A673 (cell line): ENCODE results near the gene DIP2A. TPM values are rescaled to one million over a fixed set of nuclear protein-coding genes. Genes with fewer than 3 reads are reported as not detected.

Source experiments
- BruUV-seq: library from RNA; stranded (reverse); fragments of 400-500 nt; replicated peaks from 2 replicates; lab custom pipeline; 2021; lab: Mats Ljungman, UMichigan
- CTCF ChIA-PET: fragments of 300-600 bp; sonication (Branson Sonifier 250); formaldehyde crosslinking; loops from one replicate; lab custom pipeline; 2022; ENCODE audit warnings: antibody characterized with exemption; lab: Charles Lee
- POLR2A ChIA-PET: fragments of 300-600 bp; sonication (Branson Sonifier 250); formaldehyde crosslinking; loops from one replicate; lab custom pipeline; 2022; ENCODE audit warnings: antibody characterized with exemption; ENCODE audit not compliant: low non-redundant PET; lab: Charles Lee
- DNase-seq: peaks from one replicate; pipeline ENCODE4 v3.0.0-alpha.2; 2015; ENCODE audit warnings: low spot score
- H3K27ac ChIP-seq: fragments of 200-600 bp; sonication (generic); 2 replicates; pipeline ENCODE4 v1.5.1; 2016; ENCODE audit warnings: mixed run types, low read depth, mild to moderate bottlenecking, mixed read lengths, antibody characterized with exemption, low read length; ENCODE audit not compliant: poor library complexity, severe bottlenecking
- H3K27me3 ChIP-seq: fragments of 200-600 bp; sonication (generic); replicated peaks from 2 replicates; pipeline ENCODE4 v1.6.1; 2017; ENCODE audit warnings: mixed run types, low read depth, mild to moderate bottlenecking, mixed read lengths, antibody characterized with exemption, low read length; ENCODE audit not compliant: insufficient read depth, poor library complexity
- H3K36me3 ChIP-seq: fragments of 200-600 bp; sonication (generic); 2 replicates; pipeline ENCODE4 v1.6.1; 2016; ENCODE audit warnings: mixed run types, mild to moderate bottlenecking, mixed read lengths, antibody characterized with exemption, low read length; ENCODE audit not compliant: insufficient read depth, poor library complexity, severe bottlenecking
- H3K4me1 ChIP-seq: fragments of 200-600 bp; sonication (generic); 2 replicates; pipeline ENCODE4 v1.6.1; 2017; ENCODE audit warnings: mixed run types, mild to moderate bottlenecking, mixed read lengths, antibody characterized with exemption, low read length; ENCODE audit not compliant: insufficient read depth, poor library complexity, severe bottlenecking
- H3K4me3 ChIP-seq: fragments of 200-600 bp; sonication (generic); 2 replicates; pipeline ENCODE4 v1.5.1; 2016; ENCODE audit warnings: low read depth, mixed run types, mild to moderate bottlenecking, mixed read lengths, low read length; ENCODE audit not compliant: poor library complexity, severe bottlenecking
- H3K9me3 ChIP-seq: fragments of 200-600 bp; sonication (generic); 2 replicates; pipeline ENCODE4 v1.6.1; 2016; ENCODE audit warnings: mixed run types, low read depth, mild to moderate bottlenecking, mixed read lengths, antibody characterized with exemption, low read length; ENCODE audit not compliant: poor library complexity, severe bottlenecking
- CTCF ChIP-seq: fragments of 300-800, 200-600 bp; sonication (generic); conservative IDR thresholded peaks from 2 replicates; pipeline ENCODE4 v1.5.1; 2017; ENCODE audit warnings: low read depth, mild to moderate bottlenecking, antibody characterized with exemption, low read length, moderate library complexity, mixed read lengths
- EZH2 ChIP-seq: fragments of 200-600 bp; sonication (generic); IDR thresholded peaks from 2 replicates; pipeline ENCODE4 v1.6.1; 2017; ENCODE audit warnings: borderline replicate concordance, low read depth, mild to moderate bottlenecking, mixed read lengths, antibody characterized with exemption, low read length; ENCODE audit not compliant: poor library complexity, severe bottlenecking
- intact Hi-C: fragments of 100-400 bp; cut with micrococcal nuclease; formaldehyde crosslinking; loops from one replicate; pipeline ENCODE4 v1.10.0; 2022; ENCODE audit not compliant: unreplicated experiment
- total RNA-seq: library from RNA; stranded (reverse); gene quantifications from 2 replicates; pipeline ENCODE4 v1.2.3, GENCODE V29; 2021

Gene DIP2A
- total RNA-seq, 1 experiment from 2014 or later = 37.3 TPM

GRCh38 chr21:46465651-46466050 lies 7.0 kb downstream of the DIP2A start:
- DNase-seq = no peak
- Histone ChIP-seq H3K36me3 (peaks cover 7% of the 10 kb centered on the region), H3K9me3 (no peaks in the 10 kb centered on the region), H3K4me3 (no peak overlapping the region), H3K27ac (no peak overlapping the region), H3K4me1 (no peaks in the 10 kb centered on the region), H3K27me3 (no peaks in the 10 kb centered on the region)
- intact Hi-C loops = no loop called here
- no TSS peak for BruUV-seq
- ChIA-PET POLR2A (no interaction called here), CTCF (interaction anchor here (0.6 kb wide), 1 partner anchor 814 kb away, joined by 4 read pairs; no protein-coding TSS in a partner anchor)
- TF ChIP-seq EZH2 = no peak
- no peak for TF ChIP-seq CTCF

GRCh38 chr21:46468108-46468774 lies 9.6 kb downstream of the DIP2A start:
- Histone ChIP-seq H3K4me3 (no peak overlapping the region), H3K27me3 (no peaks in the 10 kb centered on the region), H3K27ac (no peak overlapping the region), H3K36me3 (peaks cover 7% of the 10 kb centered on the region), H3K4me1 (peaks cover 4% of the 10 kb centered on the region), H3K9me3 (no peaks in the 10 kb centered on the region)
- POLR2A ChIA-PET = no interaction called here
- CTCF ChIA-PET = no interaction called here
- DNase-seq = no peak
- intact Hi-C loops = no loop called here
- no TSS peak for BruUV-seq
- TF ChIP-seq CTCF (no peak), EZH2 (no peak)

GRCh38 chr21:46469275-46469674 lies 10.6 kb downstream of the DIP2A start:
- intact Hi-C loops = no loop called here
- no peak for DNase-seq
- no peak overlapping the region for H3K4me3 ChIP-seq
- peaks cover 7% of the 10 kb centered on the region for H3K36me3 ChIP-seq
- no TSS peak for BruUV-seq
- peaks cover 4% of the 10 kb centered on the region for H3K4me1 ChIP-seq
- H3K27ac ChIP-seq = no peak overlapping the region
- POLR2A ChIA-PET = no interaction called here
- TF ChIP-seq EZH2 (no peak), CTCF (no peak)
- CTCF ChIA-PET = no interaction called here
- H3K27me3 ChIP-seq = no peaks in the 10 kb centered on the region
- H3K9me3 ChIP-seq = no peaks in the 10 kb centered on the region
